GM12878 (cell line): Measurements from ENCODE around the gene CHAD.

Source experiments
- CBFB ChIP-seq: IDR thresholded peaks from 2 replicates; pipeline ENCODE4 v1.6.1; 2016; ENCODE audit warnings: antibody characterized with exemption, low read depth
- CBX5 ChIP-seq: sonication (generic); IDR thresholded peaks from 2 replicates; pipeline ENCODE4 v1.6.1; 2016; ENCODE audit warnings: low read depth, moderate library complexity, mild to moderate bottlenecking, inconsistent platforms
- CHD2 ChIP-seq: IDR thresholded peaks from 2 replicates; pipeline ENCODE4 v1.6.1; 2011; ENCODE audit warnings: low read depth, low read length, improper control_type of control experiment, borderline replicate concordance
- CTCF ChIP-seq, 3 experiments: IDR thresholded peaks in 2 of 3; conservative IDR thresholded peaks in 1 of 3; 2 replicates each; pipeline ENCODE4 v1.5.1; 2011; ENCODE audit warnings: low read depth in 3 of 3, low read length in 3 of 3, mild to moderate bottlenecking in 3 of 3, control low read depth in 2 of 3, moderate library complexity in 2 of 3, inconsistent platforms in 1 of 3, mixed read lengths in 1 of 3; ENCODE audit not compliant: control insufficient read depth in 2 of 3, insufficient read depth in 1 of 3; ENCODE audit errors: extremely low read depth in 1 of 3
- EED ChIP-seq: sonication (generic); IDR thresholded peaks from 2 replicates; pipeline ENCODE4 v1.6.1; 2016; ENCODE audit warnings: antibody characterized with exemption, low read depth
- IRF4 ChIP-seq: IDR thresholded peaks from 2 replicates; pipeline ENCODE4 v1.6.1; 2011; ENCODE audit warnings: low read depth, low read length
- MYB ChIP-seq: fragments of 150-350 bp; IDR thresholded peaks from 2 replicates; pipeline ENCODE4 v1.6.1; 2014; ENCODE audit warnings: mild to moderate bottlenecking, low read depth, low read length, borderline replicate concordance
- NFYB ChIP-seq: IDR thresholded peaks from 2 replicates; pipeline ENCODE4 v1.6.1; 2011; ENCODE audit warnings: low read depth, mild to moderate bottlenecking, low read length, improper control_type of control experiment, moderate library complexity; ENCODE audit not compliant: insufficient read depth
- SMC3 ChIP-seq: IDR thresholded peaks from 2 replicates; pipeline ENCODE4 v1.6.1; 2011; ENCODE audit warnings: low read length, improper control_type of control experiment, borderline replicate concordance
- SREBF1 ChIP-seq: IDR thresholded peaks from 2 replicates; pipeline ENCODE4 v1.6.1; 2012; ENCODE audit warnings: mild to moderate bottlenecking, low read length
- STAT1 ChIP-seq: fragments of 450-650 bp; conservative IDR thresholded peaks from 2 replicates; pipeline ENCODE4 v1.6.1; 2014; ENCODE audit warnings: antibody characterized with exemption, mild to moderate bottlenecking
- YY1 ChIP-seq: IDR thresholded peaks from 2 replicates; pipeline ENCODE4 v1.6.1; 2011; ENCODE audit warnings: low read depth, mild to moderate bottlenecking, low read length
- TF ChIP-seq, protein P1 (sequence below): fragments of 450-650 bp; IDR thresholded peaks from 2 replicates; pipeline ENCODE4 v1.6.1; 2016; ENCODE audit warnings: mild to moderate bottlenecking, moderate library complexity, borderline replicate concordance

GRCh38 chr17:50414808-50415207 is 53.9 kb downstream of the CHAD start:
- TF ChIP-seq, protein P1, sequence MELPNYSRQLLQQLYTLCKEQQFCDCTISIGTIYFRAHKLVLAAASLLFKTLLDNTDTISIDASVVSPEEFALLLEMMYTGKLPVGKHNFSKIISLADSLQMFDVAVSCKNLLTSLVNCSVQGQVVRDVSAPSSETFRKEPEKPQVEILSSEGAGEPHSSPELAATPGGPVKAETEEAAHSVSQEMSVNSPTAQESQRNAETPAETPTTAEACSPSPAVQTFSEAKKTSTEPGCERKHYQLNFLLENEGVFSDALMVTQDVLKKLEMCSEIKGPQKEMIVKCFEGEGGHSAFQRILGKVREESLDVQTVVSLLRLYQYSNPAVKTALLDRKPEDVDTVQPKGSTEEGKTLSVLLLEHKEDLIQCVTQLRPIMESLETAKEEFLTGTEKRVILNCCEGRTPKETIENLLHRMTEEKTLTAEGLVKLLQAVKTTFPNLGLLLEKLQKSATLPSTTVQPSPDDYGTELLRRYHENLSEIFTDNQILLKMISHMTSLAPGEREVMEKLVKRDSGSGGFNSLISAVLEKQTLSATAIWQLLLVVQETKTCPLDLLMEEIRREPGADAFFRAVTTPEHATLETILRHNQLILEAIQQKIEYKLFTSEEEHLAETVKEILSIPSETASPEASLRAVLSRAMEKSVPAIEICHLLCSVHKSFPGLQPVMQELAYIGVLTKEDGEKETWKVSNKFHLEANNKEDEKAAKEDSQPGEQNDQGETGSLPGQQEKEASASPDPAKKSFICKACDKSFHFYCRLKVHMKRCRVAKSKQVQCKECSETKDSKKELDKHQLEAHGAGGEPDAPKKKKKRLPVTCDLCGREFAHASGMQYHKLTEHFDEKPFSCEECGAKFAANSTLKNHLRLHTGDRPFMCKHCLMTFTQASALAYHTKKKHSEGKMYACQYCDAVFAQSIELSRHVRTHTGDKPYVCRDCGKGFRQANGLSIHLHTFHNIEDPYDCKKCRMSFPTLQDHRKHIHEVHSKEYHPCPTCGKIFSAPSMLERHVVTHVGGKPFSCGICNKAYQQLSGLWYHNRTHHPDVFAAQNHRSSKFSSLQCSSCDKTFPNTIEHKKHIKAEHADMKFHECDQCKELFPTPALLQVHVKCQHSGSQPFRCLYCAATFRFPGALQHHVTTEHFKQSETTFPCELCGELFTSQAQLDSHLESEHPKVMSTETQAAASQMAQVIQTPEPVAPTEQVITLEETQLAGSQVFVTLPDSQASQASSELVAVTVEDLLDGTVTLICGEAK: no peak
- TF ChIP-seq MYB: no peak
- no peak for TF ChIP-seq SMC3
- TF ChIP-seq SREBF1: no peak
- TF ChIP-seq YY1: no peak
- no peak for TF ChIP-seq CBFB
- no peak for TF ChIP-seq CBX5
- TF ChIP-seq CHD2: no peak
- TF ChIP-seq NFYB: no peak
- no peak for TF ChIP-seq CTCF (IDR thresholded peaks at IDR 0.05 in 2 of 3, conservative IDR thresholded peaks at IDR 0.05 in 1 of 3; ENCODE audit: control insufficient read depth in 2 of 3, extremely low read depth in 1 of 3, insufficient read depth in 1 of 3, low read depth in 3 of 3, low read length in 3 of 3)
- no peak for TF ChIP-seq EED
- TF ChIP-seq STAT1: no peak
- TF ChIP-seq IRF4: no peak
